Lung (tissue), 12 donors: ENCODE measurements around the gene GNLY. TPM values are rescaled to one million over a fixed set of nuclear protein-coding genes. Genes with fewer than 3 reads are reported as not detected.

Experiments
- ATAC-seq: fragments of 200-7000 bp; cut with Tn5 transposase; one replicate; pipeline ENCODE4 v1.9.1; 2020; ENCODE audit warnings: moderate number of reproducible peaks; ENCODE audit not compliant: insufficient read depth, low FRiP score
- DNase-seq, 3 donors: peaks; one replicate each; pipeline ENCODE4 v3.0.0-alpha.2; 2013 to 2017
- H3K27ac ChIP-seq, 2 donors: one replicate each; pipeline ENCODE4 v1.5.1; 2013; ENCODE audit warnings: mild to moderate bottlenecking in 2 of 2, moderate library complexity in 2 of 2, control low read depth in 1 of 2, inconsistent platforms in 1 of 2, low read depth in 1 of 2, low read length in 1 of 2
- H3K27me3 ChIP-seq, 3 donors: one replicate each; pipeline ENCODE4 v1.5.1; 2013; ENCODE audit warnings: low read length in 2 of 3; ENCODE audit not compliant: control insufficient read depth in 3 of 3, insufficient read depth in 3 of 3
- H3K36me3 ChIP-seq, 4 donors: one replicate each; pipeline ENCODE4 v1.5.1; 2013; ENCODE audit warnings: low read length in 4 of 4, mild to moderate bottlenecking in 1 of 4, moderate library complexity in 1 of 4; ENCODE audit not compliant: control insufficient read depth in 4 of 4, insufficient read depth in 4 of 4
- H3K4me1 ChIP-seq, 5 donors: one replicate each; pipeline ENCODE4 v1.5.1; 2013; ENCODE audit warnings: low read length in 5 of 5, mild to moderate bottlenecking in 2 of 5, moderate library complexity in 1 of 5; ENCODE audit not compliant: control insufficient read depth in 5 of 5, insufficient read depth in 5 of 5
- H3K4me3 ChIP-seq: one replicate; pipeline ENCODE4 v1.5.1; 2013; ENCODE audit warnings: mild to moderate bottlenecking, control low read depth, moderate library complexity
- H3K9ac ChIP-seq, 2 donors: one replicate each; pipeline ENCODE4 v1.5.1; 2013; ENCODE audit warnings: low read length in 2 of 2, control low read depth in 1 of 2; ENCODE audit not compliant: insufficient read depth in 1 of 2
- H3K9me3 ChIP-seq, 4 donors: one replicate each; pipeline ENCODE4 v1.5.1; 2013; ENCODE audit warnings: low read length in 3 of 4, mild to moderate bottlenecking in 1 of 4, moderate library complexity in 1 of 4; ENCODE audit not compliant: control insufficient read depth in 4 of 4, insufficient read depth in 3 of 4
- CTCF ChIP-seq: IDR thresholded peaks from 2 replicates; pipeline ENCODE4 v1.5.1; 2012; ENCODE audit warnings: mild to moderate bottlenecking; ENCODE audit errors: control extremely low read depth, extremely low read depth
- WGBS, 2 donors: extraction: QIAGEN DNeasy Blood & Tissue Kit; methylation state at CpG; one replicate each; pipeline ENCODE4 v1.1.7; 2013; 5-methylcytosine and 5-hydroxymethylcytosine counted together
- polyA plus RNA-seq, 2 donors: library from polyadenylated mRNA; stranded (reverse); fragments of 200-250 nt; gene quantifications; one replicate each; pipeline ENCODE4 v1.2.1, GENCODE V29; 2013
- total RNA-seq, 2 donors: library from RNA; depleted of rRNA in 1 of 2; stranded (reverse); fragments of >200 nt in 1 of 2; gene quantifications; one replicate each; pipeline ENCODE4 v1.2.1, GENCODE V29; 2014 to 2021
- donor health status: control.
- donor health status: control.
- donor health status: Bipolar disorder and iron deficiency.
- donor health status: healthy.
- donor health status: DM: yes; HTN: yes; CAD: no.

The GNLY gene
- total and polyA plus RNA-seq, 4 donors = 9.0 to 13.6 (median 12.1) TPM; not detected in 1

- no peak for ATAC-seq
- peaks cover 0 to 17% (median 0%) of the 10 kb centered on the region in 5 donors for H3K4me1 ChIP-seq
- no peak for DNase-seq
- no peak overlapping the region for H3K4me3 ChIP-seq
- peak overlapping the region in 1 of 2 donors; percentile 89 for H3K27ac ChIP-seq
- TF ChIP-seq CTCF = no peak
- peaks cover 0 to 19% (median 2%) of the 10 kb centered on the region in 4 donors for H3K36me3 ChIP-seq
- no peaks in the 10 kb centered on the region for H3K27me3 ChIP-seq
- no peak overlapping the region for H3K9ac ChIP-seq
- H3K9me3 ChIP-seq = no peaks in the 10 kb centered on the region
- 66 to 80% methylated on average over 7 of the region's 7 CpGs for WGBS, 2 donors
These were observed 33.4 kb upstream of the GNLY start for GRCh38 chr2:85660725-85661124.

GRCh38 chr2:85661139-85661858, 32.9 kb upstream of the GNLY start:
- no peak for DNase-seq
- Histone ChIP-seq H3K9me3 (no peaks in the 10 kb centered on the region), H3K27me3 (no peaks in the 10 kb centered on the region), H3K36me3 (peaks cover 0 to 21% (median 2%) of the 10 kb centered on the region in 4 donors), H3K9ac (no peak overlapping the region), H3K4me3 (no peak overlapping the region), H3K4me1 (peaks cover 0 to 17% (median 0%) of the 10 kb centered on the region in 5 donors), H3K27ac (peak overlapping the region; percentile 38 to 89)
- no peak for ATAC-seq
- TF ChIP-seq CTCF = no peak
- WGBS, 2 donors = 47 to 52% methylated on average over 13 to 14 of the region's 14 CpGs

GRCh38 chr2:85662899-85663593, 31.1 kb upstream of the GNLY start:
- H3K9ac ChIP-seq = no peak overlapping the region
- peaks cover 0 to 25% (median 2%) of the 10 kb centered on the region in 4 donors for H3K36me3 ChIP-seq
- peaks cover 0 to 17% (median 0%) of the 10 kb centered on the region in 5 donors for H3K4me1 ChIP-seq
- TF ChIP-seq CTCF = no peak
- H3K27me3 ChIP-seq = no peaks in the 10 kb centered on the region
- no peaks in the 10 kb centered on the region for H3K9me3 ChIP-seq
- H3K4me3 ChIP-seq = peak overlapping the region; percentile 46
- DNase-seq (no peak), ATAC-seq (peak; percentile 1)
- 67 to 91% methylated on average over 10 of the region's 10 CpGs for WGBS, 2 donors
- peak overlapping the region in 1 of 2 donors; percentile 91 for H3K27ac ChIP-seq
